Body of pancreas (tissue), 4 donors: Measurements from ENCODE around the gene DLGAP5. TPM values are rescaled to one million over a fixed set of nuclear protein-coding genes. Genes with fewer than 3 reads are reported as not detected.

Experiments
- ATAC-seq: fragments of 150-250 bp; one replicate; pipeline ENCODE4 v1.9.1; 2016
- DNase-seq, 4 donors: peaks; one replicate each; pipeline ENCODE4 v3.0.0-alpha.2; 2019
- H3K27ac ChIP-seq, 4 donors: fragments of 200-600 bp; sonication (generic); 1 replicate in 3 of 4; 2 replicates in 1 of 4; pipeline versions ENCODE4 v1.5.1 to v1.6.1; 2016 to 2019; ENCODE audit warnings: mild to moderate bottlenecking in 1 of 4, mixed read lengths in 1 of 4, moderate library complexity in 1 of 4
- H3K27me3 ChIP-seq, 2 donors: fragments of 200-600 bp; sonication (generic); one replicate each; pipeline ENCODE4 v1.6.0; 2016; ENCODE audit warnings: mild to moderate bottlenecking in 1 of 2
- H3K36me3 ChIP-seq, 2 donors: fragments of 200-600 bp; sonication (generic); replicated peaks in 1 of 2; 2 replicates each; pipeline ENCODE4 v1.5.1; 2016; ENCODE audit warnings: low read depth in 2 of 2; ENCODE audit not compliant: insufficient read depth in 1 of 2
- H3K4me1 ChIP-seq: fragments of 200-600 bp; sonication (generic); one replicate; pipeline ENCODE4 v1.6.0; 2016
- H3K4me3 ChIP-seq, 2 donors: fragments of 200-600 bp; sonication (generic); 1 replicate in 1 of 2; 2 replicates in 1 of 2; pipeline ENCODE4 v1.5.1; 2016 to 2019
- H3K9me3 ChIP-seq, 3 donors: fragments of 200-600 bp; sonication (generic); 1 replicate in 2 of 3; 2 replicates in 1 of 3; pipeline ENCODE4 v1.5.1; 2016
- POLR2A ChIP-seq, 3 donors: fragments of 450-650 bp; IDR thresholded peaks; one replicate each; pipeline ENCODE4 v1.6.1; 2016; ENCODE audit warnings: antibody characterized with exemption in 3 of 3, mild to moderate bottlenecking in 2 of 3
- WGBS, 2 donors: methylation state at CpG; one replicate each; pipeline ENCODE4 v1.1.5; 2017; 5-methylcytosine and 5-hydroxymethylcytosine counted together
- intact Hi-C: fragments of 100-400 bp; cut with DNase I; formaldehyde crosslinking; loops from one replicate; pipeline ENCODE4 v1.15.1; 2023
- total RNA-seq, 2 donors: library from RNA; depleted of rRNA; stranded (reverse); fragments of >200 nt; gene quantifications; one replicate each; pipeline ENCODE4 v1.1.0, GENCODE V29; 2016
- TF ChIP-seq, protein P1 (sequence below), 7 experiments: fragments of 450-650 bp in 4 of 7; fragments of 200-600 bp in 3 of 7; sonication (generic) in 3 of 7; IDR thresholded peaks; one replicate each; pipeline ENCODE4 v1.5.1; 2016 to 2019; ENCODE audit warnings: antibody characterized with exemption in 7 of 7

DLGAP5 gene
- total RNA-seq, 2 donors from 2014 or later, result not detected

GRCh38 chr14:55122440-55122986, 68.9 kb downstream of the DLGAP5 start:
- WGBS, 2 donors, result 11 to 17% methylated on average over 8 of the region's 8 CpGs
- Histone ChIP-seq H3K27me3 (no peaks in the 10 kb centered on the region), H3K36me3 (no peaks in the 10 kb centered on the region), H3K4me1 (peaks cover 22% of the 10 kb centered on the region), H3K9me3 (no peaks in the 10 kb centered on the region), H3K27ac (peak overlapping the region; percentile 54 to 68 (median 62)), H3K4me3 (no peak overlapping the region)
- TF ChIP-seq POLR2A (IDR thresholded peaks at IDR 0.05), result no peak
- TF ChIP-seq, protein P1, sequence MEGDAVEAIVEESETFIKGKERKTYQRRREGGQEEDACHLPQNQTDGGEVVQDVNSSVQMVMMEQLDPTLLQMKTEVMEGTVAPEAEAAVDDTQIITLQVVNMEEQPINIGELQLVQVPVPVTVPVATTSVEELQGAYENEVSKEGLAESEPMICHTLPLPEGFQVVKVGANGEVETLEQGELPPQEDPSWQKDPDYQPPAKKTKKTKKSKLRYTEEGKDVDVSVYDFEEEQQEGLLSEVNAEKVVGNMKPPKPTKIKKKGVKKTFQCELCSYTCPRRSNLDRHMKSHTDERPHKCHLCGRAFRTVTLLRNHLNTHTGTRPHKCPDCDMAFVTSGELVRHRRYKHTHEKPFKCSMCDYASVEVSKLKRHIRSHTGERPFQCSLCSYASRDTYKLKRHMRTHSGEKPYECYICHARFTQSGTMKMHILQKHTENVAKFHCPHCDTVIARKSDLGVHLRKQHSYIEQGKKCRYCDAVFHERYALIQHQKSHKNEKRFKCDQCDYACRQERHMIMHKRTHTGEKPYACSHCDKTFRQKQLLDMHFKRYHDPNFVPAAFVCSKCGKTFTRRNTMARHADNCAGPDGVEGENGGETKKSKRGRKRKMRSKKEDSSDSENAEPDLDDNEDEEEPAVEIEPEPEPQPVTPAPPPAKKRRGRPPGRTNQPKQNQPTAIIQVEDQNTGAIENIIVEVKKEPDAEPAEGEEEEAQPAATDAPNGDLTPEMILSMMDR (IDR thresholded peaks at IDR 0.05), result no peak
- DNase-seq, result peak; percentile 73 to 86 (median 79)
- intact Hi-C loops, result no loop called here
- peak; percentile 93 for ATAC-seq

DNA sequence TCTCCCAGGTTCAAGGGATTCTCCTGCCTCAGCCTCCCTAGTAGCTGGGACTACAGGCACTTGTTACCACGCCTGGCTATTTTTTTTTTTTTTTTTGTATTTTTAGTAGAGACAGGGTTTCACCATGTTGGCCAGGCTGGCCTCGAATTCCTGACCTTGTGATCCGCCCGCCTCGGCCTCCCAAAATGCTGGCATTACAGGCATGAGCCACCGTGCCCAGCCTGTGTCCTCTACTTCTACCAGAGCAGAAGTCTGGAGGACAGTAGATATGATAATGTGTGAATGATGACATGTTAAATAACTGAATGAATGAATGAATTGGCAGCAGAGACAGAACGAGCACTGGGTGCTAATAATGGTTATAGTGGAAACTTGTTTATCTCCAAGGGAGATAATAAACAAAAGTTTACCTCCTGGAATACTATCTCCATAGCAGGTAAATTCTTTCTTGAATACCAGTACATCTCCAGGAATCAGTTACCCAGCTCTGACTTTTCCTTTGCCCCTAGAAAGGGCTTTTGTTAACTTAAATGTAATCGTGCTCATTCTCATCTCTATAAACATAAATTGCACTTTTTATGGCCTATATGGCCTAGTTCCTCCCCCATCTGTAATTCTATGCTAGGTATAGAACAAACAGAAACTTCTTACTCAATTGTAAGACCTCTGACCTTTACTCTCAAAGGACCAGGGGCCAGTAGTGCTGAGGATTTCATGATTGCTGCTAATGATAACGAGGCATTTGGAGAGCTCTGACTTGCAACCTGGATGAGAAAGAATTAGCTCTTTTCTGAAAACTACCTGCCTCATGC, 69.6 kb downstream of the DLGAP5 start:
- H3K4me3 ChIP-seq, result no peak overlapping the region
- H3K27ac ChIP-seq, result peak overlapping the region; percentile 54 to 68 (median 62)
- TF ChIP-seq, protein P1 (IDR thresholded peaks at IDR 0.05), result no peak
- TF ChIP-seq POLR2A (IDR thresholded peaks at IDR 0.05), result no peak
- H3K9me3 ChIP-seq, result no peaks in the 10 kb centered on the region
- DNase-seq (no peak), ATAC-seq (no peak)
- intact Hi-C loops, result no loop called here
- H3K4me1 ChIP-seq, result peaks cover 25% of the 10 kb centered on the region
- no peaks in the 10 kb centered on the region for H3K27me3 ChIP-seq
- WGBS, 2 donors, result 79 to 80% methylated on average over 9 of the region's 9 CpGs
- H3K36me3 ChIP-seq, result no peaks in the 10 kb centered on the region

GRCh38 chr14:55120571-55121495, 70.6 kb downstream of the DLGAP5 start:
- no peaks in the 10 kb centered on the region for H3K9me3 ChIP-seq
- H3K36me3 ChIP-seq, result no peaks in the 10 kb centered on the region
- peaks cover 35% of the 10 kb centered on the region for H3K4me1 ChIP-seq
- no peak overlapping the region for H3K4me3 ChIP-seq
- intact Hi-C loops, result no loop called here
- no peak for TF ChIP-seq POLR2A (IDR thresholded peaks at IDR 0.05)
- TF ChIP-seq, protein P1 (IDR thresholded peaks at IDR 0.05), result no peak
- DNase-seq (peak in 1 of 4 donors; percentile 34), ATAC-seq (no peak)
- no peaks in the 10 kb centered on the region for H3K27me3 ChIP-seq
- 76 to 77% methylated on average over 13 of the region's 13 CpGs for WGBS, 2 donors
- no peak overlapping the region for H3K27ac ChIP-seq

DNA sequence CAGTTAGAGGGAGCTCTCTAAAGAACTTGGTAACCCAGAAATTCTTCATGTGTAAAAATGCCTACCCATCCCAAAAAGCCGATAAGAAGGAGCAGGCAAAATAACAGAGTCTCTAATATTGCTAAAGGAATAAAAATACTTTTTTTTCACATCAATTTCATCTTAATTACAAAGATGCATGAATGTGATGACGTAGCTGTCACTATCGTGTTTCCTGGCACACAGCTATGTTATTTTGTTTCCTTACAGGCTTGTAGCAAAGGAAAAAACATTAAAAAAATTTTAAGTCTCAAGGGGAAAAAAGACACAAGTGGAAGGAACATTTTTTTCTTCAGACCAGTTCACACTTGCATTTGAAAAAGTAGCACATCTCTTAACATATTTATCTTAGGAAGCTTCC, 72.6 kb downstream of the DLGAP5 start:
- Histone ChIP-seq H3K27ac (peak overlapping the region in 2 of 4 donors; percentile 34 to 52), H3K27me3 (no peaks in the 10 kb centered on the region), H3K4me1 (peaks cover 48% of the 10 kb centered on the region), H3K36me3 (no peaks in the 10 kb centered on the region), H3K4me3 (no peak overlapping the region), H3K9me3 (no peaks in the 10 kb centered on the region)
- intact Hi-C loops, result no loop called here
- TF ChIP-seq, protein P1 (IDR thresholded peaks at IDR 0.05), result no peak
- TF ChIP-seq POLR2A (IDR thresholded peaks at IDR 0.05), result no peak
- WGBS, 2 donors, result 69 to 75% methylated on average over 3 of the region's 3 CpGs
- ATAC-seq (no peak), DNase-seq (no peak)
